ENCODE results near the gene C2orf78. TPM values are rescaled to one million over a fixed set of nuclear protein-coding genes. Genes with fewer than 3 reads are reported as not detected.
"Not testable (repeated sequence)": the region's sequence is repeated elsewhere in the genome, so short reads cannot be mapped to it uniquely, and the experiment has no call there.

The C2orf78 gene
- total RNA-seq, 2 experiments from 2014 or later = not detected

- Histone ChIP-seq H2AFZ (ENCODE audit: low read length) (no peak overlapping the region), H3K4me1 (ENCODE audit: insufficient read depth, low read length, poor library complexity, severe bottlenecking) (no peaks in the 10 kb centered on the region), H3K4me2 (ENCODE audit: low read length) (no peak overlapping the region), H3K79me2 (ENCODE audit: insufficient read depth, low read depth, low read length) (no peaks in the 10 kb centered on the region), H3K9me2 (ENCODE audit: insufficient read depth, low read length) (no peaks in the 10 kb centered on the region), H3K4me3 (ENCODE audit: low read depth, low read length, poor library complexity, severe bottlenecking) (no peak overlapping the region), H3K27ac (ENCODE audit: low read depth, low read length, poor library complexity, severe bottlenecking) (no peak overlapping the region), H3K9me3 (ENCODE audit: low read length) (no peaks in the 10 kb centered on the region), H3K36me3 (ENCODE audit: insufficient read depth, low read length) (peaks cover 19% of the 10 kb centered on the region), H4K20me1 (ENCODE audit: insufficient read depth, low read length) (no peaks in the 10 kb centered on the region)
- ChIA-PET CTCF (ENCODE audit: unreplicated experiment) (no interaction called here), POLR2A (interaction anchor here (1.1 kb wide), 1 partner anchor 432 kb away, joined by 5 read pairs; the partner anchor contains the start of gene MOB1A)
- DNase-seq (ENCODE audit: low spot score) = no peak
- BruUV-seq (replicated peaks) = no TSS peak
- TF ChIP-seq CTCF (conservative IDR thresholded peaks at IDR 0.05; ENCODE audit: low read length) (0 out of 2 replicates have a peak, but pooled peaks have one; percentile 15), EZH2phosphoT487 (IDR thresholded peaks at IDR 0.05; ENCODE audit: borderline replicate concordance, low read depth, low read length) (no peak)
- intact Hi-C loops (cut with micrococcal nuclease; ENCODE audit: unreplicated experiment) = no loop called here
Measured at GRCh38 chr2:73746015-73746876, 37.7 kb upstream of the C2orf78 start.

DNA sequence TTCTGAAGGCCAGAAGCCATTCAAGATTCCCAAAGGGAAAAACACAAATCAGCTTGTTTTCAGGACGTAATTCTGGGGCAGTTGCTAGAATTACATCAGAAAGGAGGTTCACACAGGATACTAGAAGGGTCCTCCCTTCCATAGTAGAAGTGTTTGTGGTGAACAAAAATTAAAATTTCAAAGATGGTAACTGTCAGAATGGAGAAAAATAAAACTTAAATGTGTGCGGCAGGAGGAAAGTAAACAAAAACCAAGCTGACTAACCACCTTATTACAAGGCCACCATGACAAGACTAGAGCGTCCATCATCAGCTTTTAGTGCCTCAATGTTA lies 37.1 kb upstream of the C2orf78 start:
- no peak for DNase-seq (ENCODE audit: low spot score)
- Histone ChIP-seq H3K4me1 (ENCODE audit: insufficient read depth, low read length, poor library complexity, severe bottlenecking) (no peaks in the 10 kb centered on the region), H3K36me3 (ENCODE audit: insufficient read depth, low read length) (peaks cover 19% of the 10 kb centered on the region), H3K4me2 (ENCODE audit: low read length) (no peak overlapping the region), H3K4me3 (ENCODE audit: low read depth, low read length, poor library complexity, severe bottlenecking) (no peak overlapping the region), H3K9me3 (ENCODE audit: low read length) (no peaks in the 10 kb centered on the region), H4K20me1 (ENCODE audit: insufficient read depth, low read length) (no peaks in the 10 kb centered on the region), H3K9me2 (ENCODE audit: insufficient read depth, low read length) (no peaks in the 10 kb centered on the region), H3K79me2 (ENCODE audit: insufficient read depth, low read depth, low read length) (no peaks in the 10 kb centered on the region), H3K27ac (ENCODE audit: low read depth, low read length, poor library complexity, severe bottlenecking) (no peak overlapping the region), H2AFZ (ENCODE audit: low read length) (no peak overlapping the region)
- TF ChIP-seq CTCF (conservative IDR thresholded peaks at IDR 0.05; ENCODE audit: low read length) (no peak), EZH2phosphoT487 (IDR thresholded peaks at IDR 0.05; ENCODE audit: borderline replicate concordance, low read depth, low read length) (no peak)
- POLR2A ChIA-PET = interaction anchor here (1.1 kb wide), 1 partner anchor 431 kb away, joined by 5 read pairs; the partner anchor contains the start of gene MOB1A
- CTCF ChIA-PET (ENCODE audit: unreplicated experiment) = no interaction called here
- intact Hi-C loops (cut with micrococcal nuclease; ENCODE audit: unreplicated experiment) = no loop called here
- no TSS peak for BruUV-seq (replicated peaks)

DNA sequence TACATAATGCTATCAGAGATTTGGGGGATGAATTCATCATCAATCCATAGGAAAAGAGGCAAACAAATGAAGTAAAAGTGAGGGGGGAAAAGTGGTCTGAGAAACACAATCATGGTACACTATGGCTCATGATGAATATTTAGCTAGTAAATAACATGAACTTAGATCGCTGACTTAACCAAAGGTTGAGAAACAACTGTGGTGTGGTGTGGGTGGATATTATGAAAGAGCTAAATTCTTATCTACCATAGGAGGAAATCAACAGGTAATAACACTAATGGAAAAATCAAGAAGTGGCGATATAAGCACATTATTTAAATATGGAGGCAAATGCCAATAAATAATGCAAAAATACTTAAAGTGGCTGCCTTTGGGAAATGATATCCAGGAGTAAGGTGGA lies 34.7 kb upstream of the C2orf78 start:
- TF ChIP-seq CTCF (conservative IDR thresholded peaks at IDR 0.05; ENCODE audit: low read length) (no peak), EZH2phosphoT487 (IDR thresholded peaks at IDR 0.05; ENCODE audit: borderline replicate concordance, low read depth, low read length) (no peak)
- ChIA-PET CTCF (ENCODE audit: unreplicated experiment) (interaction anchor here (0.5 kb wide), 1 partner anchor 12 kb away, joined by 4 read pairs; no protein-coding TSS in a partner anchor), POLR2A (interaction anchor here (0.8 kb wide), 1 partner anchor 12 kb away, joined by 7 read pairs; the partner anchor contains the start of gene TPRKB)
- no peaks in the 10 kb centered on the region for H3K9me3 ChIP-seq (ENCODE audit: low read length)
- no peak overlapping the region for H3K4me2 ChIP-seq (ENCODE audit: low read length)
- no TSS peak for BruUV-seq (replicated peaks)
- intact Hi-C loops (cut with micrococcal nuclease; ENCODE audit: unreplicated experiment) = no loop called here
- H3K9me2 ChIP-seq (ENCODE audit: insufficient read depth, low read length) = no peaks in the 10 kb centered on the region
- peaks cover 20% of the 10 kb centered on the region for H3K36me3 ChIP-seq (ENCODE audit: insufficient read depth, low read length)
- no peak overlapping the region for H3K4me3 ChIP-seq (ENCODE audit: low read depth, low read length, poor library complexity, severe bottlenecking)
- H4K20me1 ChIP-seq (ENCODE audit: insufficient read depth, low read length) = no peaks in the 10 kb centered on the region
- H3K27ac ChIP-seq (ENCODE audit: low read depth, low read length, poor library complexity, severe bottlenecking) = no peak overlapping the region
- H3K4me1 ChIP-seq (ENCODE audit: insufficient read depth, low read length, poor library complexity, severe bottlenecking) = no peaks in the 10 kb centered on the region
- no peak for DNase-seq (ENCODE audit: low spot score)
- H3K79me2 ChIP-seq (ENCODE audit: insufficient read depth, low read depth, low read length) = no peaks in the 10 kb centered on the region
- no peak overlapping the region for H2AFZ ChIP-seq (ENCODE audit: low read length)

DNA sequence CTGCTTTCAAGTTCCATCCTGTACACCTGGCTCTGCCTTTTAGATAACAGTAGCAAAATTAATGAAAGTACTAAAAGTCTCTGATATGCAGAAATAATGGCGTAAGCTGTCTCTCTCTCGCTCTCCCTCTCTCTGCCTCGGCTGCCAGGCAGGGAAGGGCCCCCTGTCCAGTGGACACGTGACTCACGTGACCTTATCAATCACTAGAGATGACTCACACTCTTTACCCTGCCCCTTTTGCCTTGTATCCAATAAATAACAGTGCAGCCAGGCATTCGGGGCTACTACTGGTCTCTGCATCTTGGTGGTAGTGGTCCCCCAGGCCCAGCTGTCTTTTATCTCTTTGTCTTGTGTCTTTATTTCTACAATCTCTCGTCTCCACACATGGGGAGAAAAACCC lies 29.7 kb upstream of the C2orf78 start:
- intact Hi-C loops (cut with micrococcal nuclease; ENCODE audit: unreplicated experiment); POLR2A ChIA-PET; H3K27ac ChIP-seq (ENCODE audit: low read depth, low read length, poor library complexity, severe bottlenecking); H3K79me2 ChIP-seq (ENCODE audit: insufficient read depth, low read depth, low read length); BruUV-seq (replicated peaks); H3K4me3 ChIP-seq (ENCODE audit: low read depth, low read length, poor library complexity, severe bottlenecking); H3K9me2 ChIP-seq (ENCODE audit: insufficient read depth, low read length); H3K4me2 ChIP-seq (ENCODE audit: low read length); H3K9me3 ChIP-seq (ENCODE audit: low read length); CTCF ChIA-PET (ENCODE audit: unreplicated experiment); H4K20me1 ChIP-seq (ENCODE audit: insufficient read depth, low read length); H3K4me1 ChIP-seq (ENCODE audit: insufficient read depth, low read length, poor library complexity, severe bottlenecking); H2AFZ ChIP-seq (ENCODE audit: low read length); DNase-seq (ENCODE audit: low spot score): not testable (repeated sequence)
- peaks cover 34% of the 10 kb centered on the region; the same call in 1 of the 2 replicates for H3K36me3 ChIP-seq (ENCODE audit: insufficient read depth, low read length)
